ENCODE results near the gene ORM2.

- TF ChIP-seq POLR2A (IDR thresholded peaks at IDR 0.05) = no peak
- no peak for TF ChIP-seq CTCF (IDR thresholded peaks at IDR 0.05)
Measured at GRCh38 chr9:114296338-114296737, 33.3 kb upstream of the ORM2 start.
